GM12878 (cell line): ENCODE measurements around the gene PPP2R3B. TPM values are rescaled to one million over a fixed set of nuclear protein-coding genes. Genes with fewer than 3 reads are reported as not detected.
"Not testable (repeated sequence)": the region's sequence is repeated elsewhere in the genome, so short reads cannot be mapped to it uniquely, and the experiment has no call there.

Experiments used
- ATAC-seq: fragments of 200-7000 bp; cut with Tn5 transposase; 3 replicates; pipeline ENCODE4 v1.9.1; 2020; ENCODE audit warnings: mild to moderate bottlenecking, moderate library complexity
- BruUV-seq: library from RNA; stranded (reverse); fragments of 400-500 nt; replicated peaks from 2 replicates; lab custom pipeline; 2021; lab: Mats Ljungman, UMichigan
- CTCF ChIA-PET: fragments of 300-600 bp; sonication (Branson Sonifier 250); formaldehyde crosslinking; extraction: SDS; loops from one replicate; lab custom pipeline; 2021; ENCODE audit warnings: inconsistent platforms; lab: Yijun Ruan, JAX
- POLR2A ChIA-PET: fragments of 350-600 bp; formaldehyde crosslinking; extraction: SDS; loops from one replicate; lab custom pipeline; 2021; ENCODE audit warnings: inconsistent platforms; lab: Charles Lee
- RAD21 ChIA-PET: fragments of 300-600 bp; sonication (Branson Sonifier 250); formaldehyde crosslinking; loops from one replicate; lab custom pipeline; 2023; ENCODE audit warnings: antibody characterized with exemption; ENCODE audit not compliant: unreplicated experiment; lab: Charles Lee
- SMC1A ChIA-PET: fragments of 300-600 bp; sonication (Branson Sonifier 250); formaldehyde crosslinking; loops from one replicate; lab custom pipeline; 2023; ENCODE audit not compliant: unreplicated experiment, uncharacterized antibody; lab: Charles Lee
- DNase-seq: peaks from one replicate; pipeline ENCODE4 v3.0.0-alpha.2; 2011; ENCODE audit warnings: low read depth, low spot score
- FAIRE-seq: peaks from 3 replicates; lab custom pipeline; 2011; peaks lifted over from hg19 to GRCh38; lab: Jason Lieb, UNC
- H2AFZ ChIP-seq: 2 replicates; pipeline ENCODE4 v1.6.0; 2011; ENCODE audit warnings: low read depth, low read length, control low read depth; ENCODE audit not compliant: control insufficient read depth
- H3K27ac ChIP-seq: 2 replicates; pipeline ENCODE4 v1.5.1; 2011; ENCODE audit warnings: control low read depth; ENCODE audit not compliant: control insufficient read depth, insufficient read depth
- H3K27me3 ChIP-seq, 2 experiments: replicated peaks in 1 of 2; 2 replicates each; pipeline versions ENCODE4 v1.6.0 to v1.6.1; 2011; ENCODE audit warnings: low read length in 1 of 2; ENCODE audit not compliant: control insufficient read depth in 2 of 2, insufficient read depth in 2 of 2
- H3K36me3 ChIP-seq, 2 experiments: 2 replicates each; pipeline ENCODE4 v1.5.1; 2011; ENCODE audit warnings: low read length in 1 of 2; ENCODE audit not compliant: control insufficient read depth in 2 of 2, insufficient read depth in 2 of 2
- H3K4me1 ChIP-seq: 2 replicates; pipeline ENCODE4 v1.6.1; 2011; ENCODE audit warnings: mild to moderate bottlenecking, low read length, moderate library complexity, mixed read lengths; ENCODE audit not compliant: control insufficient read depth, insufficient read depth
- H3K4me2 ChIP-seq: 2 replicates; pipeline ENCODE4 v1.6.0; 2011; ENCODE audit warnings: control low read depth; ENCODE audit not compliant: control insufficient read depth, insufficient read depth
- H3K4me3 ChIP-seq: fragments of 200-600 bp; sonication (generic); 2 replicates; pipeline ENCODE4 v1.5.1; 2016
- H3K79me2 ChIP-seq: 2 replicates; pipeline ENCODE4 v1.6.0; 2011; ENCODE audit warnings: low read length; ENCODE audit not compliant: control insufficient read depth, insufficient read depth
- H3K9ac ChIP-seq: 2 replicates; pipeline ENCODE4 v1.8.0; 2011; ENCODE audit warnings: low read length, control low read depth, mixed read lengths; ENCODE audit not compliant: control insufficient read depth, insufficient read depth
- H3K9me3 ChIP-seq: replicated peaks from 3 replicates; pipeline ENCODE4 v1.5.1; 2011; ENCODE audit warnings: mild to moderate bottlenecking, low read length; ENCODE audit not compliant: control insufficient read depth, insufficient read depth
- H4K20me1 ChIP-seq: 2 replicates; pipeline ENCODE4 v1.6.0; 2011; ENCODE audit not compliant: control insufficient read depth, insufficient read depth
- ASH2L ChIP-seq: fragments of 300-600, 200-600 bp; sonication (generic); IDR thresholded peaks from 2 replicates; pipeline ENCODE4 v1.6.1; 2017; ENCODE audit warnings: low read depth, mild to moderate bottlenecking, borderline replicate concordance
- BCL11A ChIP-seq: IDR thresholded peaks from 2 replicates; pipeline ENCODE4 v1.6.1; 2011; ENCODE audit warnings: low read depth, low read length
- BHLHE40 ChIP-seq, 2 experiments: fragments of 450-650 bp in 1 of 2; IDR thresholded peaks; 2 replicates each; pipeline ENCODE4 v1.6.1; 2011 to 2017; ENCODE audit warnings: low read depth in 2 of 2, borderline replicate concordance in 1 of 2, improper control_type of control experiment in 1 of 2, low read length in 1 of 2, mild to moderate bottlenecking in 1 of 2
- HCFC1 ChIP-seq: fragments of 150-350 bp; IDR thresholded peaks from 2 replicates; pipeline ENCODE4 v1.6.1; 2014; ENCODE audit warnings: low read length
- HDAC2 ChIP-seq: fragments of 200-600 bp; sonication (generic); IDR thresholded peaks from 2 replicates; pipeline ENCODE4 v1.6.1; 2017
- IRF5 ChIP-seq: fragments of 450-650 bp; IDR thresholded peaks from 2 replicates; pipeline ENCODE4 v1.6.1; 2017; ENCODE audit warnings: borderline replicate concordance
- POLR2A ChIP-seq: IDR thresholded peaks from 2 replicates; pipeline ENCODE4 v1.6.1; 2011; ENCODE audit warnings: low read depth, mild to moderate bottlenecking, low read length
- RBBP5 ChIP-seq: fragments of 200-600 bp; sonication (generic); conservative IDR thresholded peaks from 2 replicates; pipeline ENCODE4 v1.6.1; 2016
- RUNX3 ChIP-seq: IDR thresholded peaks from 2 replicates; pipeline ENCODE4 v1.6.1; 2012; ENCODE audit warnings: low read length, inconsistent platforms
- YBX1 ChIP-seq: fragments of 450-650 bp; IDR thresholded peaks from 2 replicates; pipeline ENCODE4 v1.6.1; 2016; ENCODE audit warnings: antibody characterized with exemption
- WGBS: methylation state at CpG from one replicate; pipeline ENCODE4 v1.1.6; 2016; ENCODE audit warnings: low lambda C conversion rate; ENCODE audit not compliant: insufficient replicate concordance, insufficient coverage; ENCODE audit errors: missing lambda C conversion rate; 5-methylcytosine and 5-hydroxymethylcytosine counted together
- in situ Hi-C: fragments of 300-500 bp; cut with MboI; formaldehyde crosslinking; loops from 9 replicates; pipeline ENCODE4 v1.14.3; 2018; ENCODE audit warnings: mixed read lengths
- intact Hi-C: fragments of 100-400 bp; cut with micrococcal nuclease; formaldehyde crosslinking; loops from one replicate; pipeline ENCODE4 v1.14.2; 2022; ENCODE audit not compliant: unreplicated experiment
- polyA plus RNA-seq, 11 experiments: library from polyadenylated mRNA; depleted of rRNA in 4 of 11; unstranded in 6 of 11; stranded (reverse) in 5 of 11; fragments of >200 nt; fragmentation: Nextera tagmentation in 4 of 11; fragmentation: Illumina TruSeq in 1 of 11; extraction: Ambion mirVana in 4 of 11; extraction: Trizol in 1 of 11; gene quantifications; 1 replicate in 1 of 11; 2 replicates in 10 of 11; pipeline versions ENCODE4 v1.2.1 to v1.2.3, GENCODE V29; 2011 to 2016; ENCODE audit warnings: inconsistent platforms in 2 of 11, missing spikeins in 2 of 11, low read depth in 1 of 11
- total RNA-seq, 4 experiments: library from RNA; depleted of rRNA in 3 of 4; stranded (reverse); fragments of >200 nt in 3 of 4; fragmentation: Illumina TruSeq in 1 of 4; extraction: Trizol in 1 of 4; gene quantifications; 2 replicates each; pipeline versions ENCODE4 v1.2.1 to v1.2.3, GENCODE V29; 2013 to 2021

Gene PPP2R3B
- total and polyA plus RNA-seq, 10 of the 15 experiments (the other 5 are each of a cell fraction or from before 2014, with no cell fraction given), result 0.11 to 34.3 (median 9.7) TPM; not detected in 1

- BruUV-seq, result no TSS peak
- CTCF ChIA-PET, result no interaction called here
- no peak overlapping the region for H3K4me2 ChIP-seq
These were observed 34.5 kb downstream of the PPP2R3B start for GRCh38 chrX:352181-352580.

GRCh38 chrX:351736-352135, 35.0 kb downstream of the PPP2R3B start:
- SMC1A ChIA-PET, result no interaction called here
- RAD21 ChIA-PET, result no interaction called here

More at GRCh38 chrX:352181-352580, 34.5 kb downstream of the PPP2R3B start:
- no peak overlapping the region for H2AFZ ChIP-seq
- ChIA-PET POLR2A (no interaction called here), SMC1A (no interaction called here), RAD21 (no interaction called here)
- H3K27ac ChIP-seq, result no peak overlapping the region
- no peak overlapping the region for H3K9ac ChIP-seq
- H4K20me1 ChIP-seq, result no peaks in the 10 kb centered on the region
- no peak for TF ChIP-seq HDAC2
- WGBS, result 96% methylated on average over 27 of the region's 27 CpGs
- H3K79me2 ChIP-seq, result no peaks in the 10 kb centered on the region
- no peaks in the 10 kb centered on the region for H3K36me3 ChIP-seq
- H3K27me3 ChIP-seq, result no peaks in the 10 kb centered on the region
- intact Hi-C loops, result no loop called here
- FAIRE-seq (no peak), ATAC-seq (no peak), DNase-seq (no peak)
- H3K4me3 ChIP-seq, result no peak overlapping the region
- H3K9me3 ChIP-seq, result no peaks in the 10 kb centered on the region; the same call in 2 of the 3 replicates
- in situ Hi-C loops, result no loop called here
- H3K4me1 ChIP-seq, result no peaks in the 10 kb centered on the region

GRCh38 chrX:351324-351641, 35.4 kb downstream of the PPP2R3B start:
- SMC1A ChIA-PET, H3K36me3 ChIP-seq, FAIRE-seq, ATAC-seq, H4K20me1 ChIP-seq, BruUV-seq, POLR2A ChIA-PET, DNase-seq, RAD21 ChIA-PET, H2AFZ ChIP-seq, H3K4me2 ChIP-seq, H3K79me2 ChIP-seq, in situ Hi-C loops, intact Hi-C loops, H3K27me3 ChIP-seq, H3K9ac ChIP-seq, H3K27ac ChIP-seq, H3K4me3 ChIP-seq, H3K9me3 ChIP-seq, H3K4me1 ChIP-seq, CTCF ChIA-PET: not testable (repeated sequence)
- WGBS, result over 99% methylated on average over 11 of the region's 13 CpGs

More at GRCh38 chrX:351736-352135, 35.0 kb downstream of the PPP2R3B start:
- Histone ChIP-seq H3K36me3 (no peaks in the 10 kb centered on the region), H3K79me2 (no peaks in the 10 kb centered on the region), H3K4me3 (no peak overlapping the region), H3K9me3 (no peaks in the 10 kb centered on the region; the same call in 2 of the 3 replicates), H3K27me3 (no peaks in the 10 kb centered on the region), H3K9ac (no peak overlapping the region), H3K4me1 (no peaks in the 10 kb centered on the region), H2AFZ (no peak overlapping the region), H3K27ac (no peak overlapping the region), H4K20me1 (no peaks in the 10 kb centered on the region), H3K4me2 (no peak overlapping the region)
- DNase-seq (no peak), ATAC-seq (no peak), FAIRE-seq (no peak)
- intact Hi-C loops, result no loop called here
- no peak for TF ChIP-seq RUNX3
- TF ChIP-seq HCFC1, result no peak
- no peak for TF ChIP-seq BHLHE40 (IDR thresholded peaks at IDR 0.05; ENCODE audit: borderline replicate concordance in 1 of 2, low read depth in 2 of 2, low read length in 1 of 2)
- no peak for TF ChIP-seq RBBP5
- no peak for TF ChIP-seq YBX1
- TF ChIP-seq POLR2A, result no peak
- no peak for TF ChIP-seq ASH2L
- no peak for TF ChIP-seq BCL11A
- no peak for TF ChIP-seq IRF5
- ChIA-PET CTCF (no interaction called here), POLR2A (no interaction called here)
- no TSS peak for BruUV-seq
- WGBS, result 87% methylated on average over 10 of the region's 10 CpGs
- in situ Hi-C loops, result no loop called here
